Esophagus squamous epithelium (tissue), 4 donors: ENCODE data around the gene LSM5.

Experiments
- POLR2A ChIP-seq, 4 donors: fragments of 450-650 bp; IDR thresholded peaks; one replicate each; pipeline ENCODE4 v1.6.1; 2017; ENCODE audit warnings: antibody characterized with exemption in 4 of 4, mild to moderate bottlenecking in 4 of 4, moderate library complexity in 3 of 4
- TF ChIP-seq, protein P1 (sequence below), 6 experiments: fragments of 450-650 bp in 4 of 6; fragments of 200-600 bp in 2 of 6; sonication (generic) in 2 of 6; IDR thresholded peaks; one replicate each; pipeline ENCODE4 v1.5.1; 2016 to 2019; ENCODE audit warnings: antibody characterized with exemption in 6 of 6, mild to moderate bottlenecking in 4 of 6, moderate library complexity in 4 of 6

- TF ChIP-seq, protein P1, sequence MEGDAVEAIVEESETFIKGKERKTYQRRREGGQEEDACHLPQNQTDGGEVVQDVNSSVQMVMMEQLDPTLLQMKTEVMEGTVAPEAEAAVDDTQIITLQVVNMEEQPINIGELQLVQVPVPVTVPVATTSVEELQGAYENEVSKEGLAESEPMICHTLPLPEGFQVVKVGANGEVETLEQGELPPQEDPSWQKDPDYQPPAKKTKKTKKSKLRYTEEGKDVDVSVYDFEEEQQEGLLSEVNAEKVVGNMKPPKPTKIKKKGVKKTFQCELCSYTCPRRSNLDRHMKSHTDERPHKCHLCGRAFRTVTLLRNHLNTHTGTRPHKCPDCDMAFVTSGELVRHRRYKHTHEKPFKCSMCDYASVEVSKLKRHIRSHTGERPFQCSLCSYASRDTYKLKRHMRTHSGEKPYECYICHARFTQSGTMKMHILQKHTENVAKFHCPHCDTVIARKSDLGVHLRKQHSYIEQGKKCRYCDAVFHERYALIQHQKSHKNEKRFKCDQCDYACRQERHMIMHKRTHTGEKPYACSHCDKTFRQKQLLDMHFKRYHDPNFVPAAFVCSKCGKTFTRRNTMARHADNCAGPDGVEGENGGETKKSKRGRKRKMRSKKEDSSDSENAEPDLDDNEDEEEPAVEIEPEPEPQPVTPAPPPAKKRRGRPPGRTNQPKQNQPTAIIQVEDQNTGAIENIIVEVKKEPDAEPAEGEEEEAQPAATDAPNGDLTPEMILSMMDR (IDR thresholded peaks at IDR 0.05), result no peak
- no peak for TF ChIP-seq POLR2A (IDR thresholded peaks at IDR 0.05)
These were observed 23.0 kb upstream of the LSM5 start for GRCh38 chr7:32513210-32513609.
